Breast epithelium (tissue), 4 donors: ENCODE results near the gene ITPR1. TPM values are rescaled to one million over a fixed set of nuclear protein-coding genes. Genes with fewer than 3 reads are reported as not detected.

Source experiments
- DNase-seq, 2 donors: peaks; one replicate each; pipeline ENCODE4 v3.0.0-alpha.2; 2019; ENCODE audit warnings: low spot score in 2 of 2
- H3K27ac ChIP-seq, 2 donors: fragments of 200-600 bp; sonication (generic) in 1 of 2; one replicate each; pipeline ENCODE4 v1.5.1; 2016 to 2019; ENCODE audit warnings: mild to moderate bottlenecking in 1 of 2
- H3K27me3 ChIP-seq, 2 donors: fragments of 200-600 bp; sonication (generic) in 1 of 2; one replicate each; pipeline versions ENCODE4 v1.5.1 to v1.6.0; 2017 to 2019; ENCODE audit warnings: control low read depth in 1 of 2, mild to moderate bottlenecking in 1 of 2
- H3K36me3 ChIP-seq: fragments of 200-600 bp; one replicate; pipeline ENCODE4 v1.5.1; 2019
- H3K4me1 ChIP-seq, 2 donors: fragments of 200-600 bp; sonication (generic); one replicate each; pipeline ENCODE4 v1.5.1; 2016 to 2019; ENCODE audit warnings: control low read depth in 1 of 2
- H3K4me3 ChIP-seq, 3 donors: fragments of 200-600 bp; sonication (generic); 1 replicate in 2 of 3; 2 replicates in 1 of 3; pipeline ENCODE4 v1.5.1; 2016 to 2019; ENCODE audit warnings: mild to moderate bottlenecking in 3 of 3, moderate library complexity in 2 of 3
- H3K9me3 ChIP-seq, 2 donors: fragments of 200-600 bp; sonication (generic) in 1 of 2; one replicate each; pipeline ENCODE4 v1.5.1; 2016 to 2019; ENCODE audit warnings: control low read depth in 1 of 2
- POLR2A ChIP-seq: fragments of 450-650 bp; IDR thresholded peaks from one replicate; pipeline ENCODE4 v1.6.1; 2016; ENCODE audit warnings: antibody characterized with exemption, mild to moderate bottlenecking, moderate library complexity
- POLR2AphosphoS5 ChIP-seq, 3 donors: sonication (generic); formaldehyde crosslinking; IDR thresholded peaks; one replicate each; pipeline ENCODE4 v1.6.1; 2017; ENCODE audit warnings: antibody characterized with exemption in 3 of 3
- intact Hi-C: fragments of 100-400 bp; cut with DNase I; formaldehyde crosslinking; loops from one replicate; pipeline ENCODE4 v1.15.1; 2023; ENCODE audit warnings: low total_unique reads
- total RNA-seq, 3 donors: library from RNA; depleted of rRNA; stranded (reverse); fragments of >200 nt; gene quantifications; one replicate each; pipeline ENCODE4 v1.1.0, GENCODE V29; 2016
- TF ChIP-seq, protein P1 (sequence below), 3 donors: fragments of 450-650 bp; IDR thresholded peaks; one replicate each; pipeline ENCODE4 v1.5.1; 2016 to 2017; ENCODE audit warnings: antibody characterized with exemption in 3 of 3, mild to moderate bottlenecking in 3 of 3, moderate library complexity in 3 of 3

ITPR1 gene
- total RNA-seq, 3 donors from 2014 or later = 53.8 to 227 (median 174) TPM

DNA sequence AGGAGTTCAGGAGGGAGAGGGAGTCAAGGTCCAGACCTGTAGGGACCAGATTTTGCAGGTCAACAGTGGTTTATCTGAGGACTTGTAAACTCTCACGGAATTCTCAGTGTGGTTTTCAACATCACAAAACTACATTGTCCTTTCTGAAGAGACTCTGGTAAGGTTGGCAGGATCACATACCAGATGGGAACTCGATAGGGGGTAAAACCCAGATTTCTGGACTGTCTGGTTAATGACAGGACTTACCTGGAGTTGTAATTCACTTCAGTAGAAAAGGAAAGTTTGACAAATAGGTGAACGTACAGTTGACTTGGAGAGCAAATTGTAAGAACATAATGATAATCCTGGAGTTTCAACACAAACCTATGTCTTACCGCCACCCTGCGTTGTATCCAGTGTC lies 5.3 kb downstream of the ITPR1 start:
- Histone ChIP-seq H3K9me3 (no peaks in the 10 kb centered on the region), H3K36me3 (no peaks in the 10 kb centered on the region), H3K27ac (no peak overlapping the region), H3K4me1 (no peaks in the 10 kb centered on the region), H3K27me3 (no peaks in the 10 kb centered on the region), H3K4me3 (no peak overlapping the region)
- no peak for DNase-seq
- intact Hi-C loops = no loop called here
- TF ChIP-seq POLR2AphosphoS5 (IDR thresholded peaks at IDR 0.05) = no peak
- TF ChIP-seq, protein P1, sequence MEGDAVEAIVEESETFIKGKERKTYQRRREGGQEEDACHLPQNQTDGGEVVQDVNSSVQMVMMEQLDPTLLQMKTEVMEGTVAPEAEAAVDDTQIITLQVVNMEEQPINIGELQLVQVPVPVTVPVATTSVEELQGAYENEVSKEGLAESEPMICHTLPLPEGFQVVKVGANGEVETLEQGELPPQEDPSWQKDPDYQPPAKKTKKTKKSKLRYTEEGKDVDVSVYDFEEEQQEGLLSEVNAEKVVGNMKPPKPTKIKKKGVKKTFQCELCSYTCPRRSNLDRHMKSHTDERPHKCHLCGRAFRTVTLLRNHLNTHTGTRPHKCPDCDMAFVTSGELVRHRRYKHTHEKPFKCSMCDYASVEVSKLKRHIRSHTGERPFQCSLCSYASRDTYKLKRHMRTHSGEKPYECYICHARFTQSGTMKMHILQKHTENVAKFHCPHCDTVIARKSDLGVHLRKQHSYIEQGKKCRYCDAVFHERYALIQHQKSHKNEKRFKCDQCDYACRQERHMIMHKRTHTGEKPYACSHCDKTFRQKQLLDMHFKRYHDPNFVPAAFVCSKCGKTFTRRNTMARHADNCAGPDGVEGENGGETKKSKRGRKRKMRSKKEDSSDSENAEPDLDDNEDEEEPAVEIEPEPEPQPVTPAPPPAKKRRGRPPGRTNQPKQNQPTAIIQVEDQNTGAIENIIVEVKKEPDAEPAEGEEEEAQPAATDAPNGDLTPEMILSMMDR (IDR thresholded peaks at IDR 0.05) = no peak
- no peak for TF ChIP-seq POLR2A

DNA sequence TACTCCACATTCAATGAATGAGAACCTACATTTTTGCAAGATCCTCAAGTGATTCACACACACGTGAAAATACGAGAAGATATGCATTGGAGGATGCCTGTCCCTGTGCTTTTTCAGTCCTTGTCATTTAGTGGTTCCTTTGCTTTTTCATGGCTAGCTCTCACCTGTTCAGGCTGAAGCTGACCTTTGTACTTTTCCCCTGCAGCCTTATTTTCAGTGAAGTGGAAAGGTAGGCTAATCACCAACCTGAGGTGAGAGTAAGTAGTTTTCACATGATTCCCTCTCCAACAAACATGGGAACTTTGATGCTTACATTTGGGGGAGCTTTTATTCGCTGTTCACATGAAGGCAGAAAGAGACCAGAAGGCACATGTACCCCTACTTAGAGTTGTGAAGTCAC lies 8.3 kb downstream of the ITPR1 start:
- H3K27me3 ChIP-seq = no peaks in the 10 kb centered on the region
- no peak for TF ChIP-seq POLR2AphosphoS5 (IDR thresholded peaks at IDR 0.05)
- TF ChIP-seq POLR2A = no peak
- intact Hi-C loops = loop anchor here (5.0 kb wide), 1 partner anchor 686 kb away; the partner anchor contains the start of gene EDEM1

DNA sequence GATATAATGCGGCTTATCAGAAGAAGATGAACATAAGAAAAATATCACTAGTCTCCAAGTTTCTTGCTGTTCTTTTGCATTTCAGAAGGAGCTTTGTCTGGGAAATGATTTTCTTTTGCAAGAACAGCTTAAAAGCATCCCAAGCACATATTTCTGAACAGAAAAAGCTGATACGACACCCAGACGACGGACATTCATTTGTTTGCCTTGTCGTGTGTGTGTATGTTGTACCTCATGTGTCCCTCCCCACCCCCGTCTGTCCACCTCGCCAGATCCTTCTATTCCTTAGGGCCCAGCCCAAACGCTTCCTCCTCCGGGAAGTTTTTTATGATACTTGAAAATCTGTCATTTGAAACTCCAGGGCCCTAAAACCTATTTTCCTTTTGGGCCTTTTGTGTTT lies 8.8 kb downstream of the ITPR1 start:
- no peak overlapping the region for H3K27ac ChIP-seq
- H3K4me1 ChIP-seq = peaks cover 0 to 4% of the 10 kb centered on the region in 2 donors
- no peak for DNase-seq
- TF ChIP-seq POLR2A = no peak
- TF ChIP-seq, protein P1 (IDR thresholded peaks at IDR 0.05) = no peak
- TF ChIP-seq POLR2AphosphoS5 (IDR thresholded peaks at IDR 0.05) = no peak
- H3K9me3 ChIP-seq = no peaks in the 10 kb centered on the region
- H3K4me3 ChIP-seq = no peak overlapping the region
- no peaks in the 10 kb centered on the region for H3K36me3 ChIP-seq
- intact Hi-C loops = loop anchor here (5.0 kb wide), 1 partner anchor 685 kb away; the partner anchor contains the start of gene EDEM1
- H3K27me3 ChIP-seq = no peaks in the 10 kb centered on the region

More for the DNA sequence above, 8.3 kb downstream of the ITPR1 start:
- no peak overlapping the region for H3K27ac ChIP-seq
- no peaks in the 10 kb centered on the region for H3K9me3 ChIP-seq
- H3K36me3 ChIP-seq = no peaks in the 10 kb centered on the region
- H3K4me3 ChIP-seq = no peak overlapping the region
- H3K4me1 ChIP-seq = peaks cover 0 to 4% of the 10 kb centered on the region in 2 donors
- DNase-seq = no peak

DNA sequence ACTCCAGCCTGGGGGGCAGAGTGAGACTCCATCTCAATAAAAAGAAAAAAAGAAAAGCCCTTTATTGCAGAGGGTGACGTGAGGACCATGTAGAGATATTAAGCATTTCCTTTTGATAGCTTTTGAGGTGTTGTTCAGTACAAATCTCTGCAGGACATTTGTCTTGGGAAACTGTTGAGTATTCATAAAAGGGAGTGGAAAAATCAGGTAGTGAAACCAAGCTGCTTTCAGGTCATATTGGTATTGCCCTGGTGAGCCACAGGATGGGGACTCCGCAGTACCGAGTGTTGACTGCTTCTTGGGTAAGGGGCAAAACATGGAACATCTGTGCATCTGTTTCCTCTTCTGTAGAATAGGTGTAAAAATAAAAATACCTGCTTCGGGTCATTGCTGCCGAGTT lies 9.9 kb downstream of the ITPR1 start:
- Histone ChIP-seq H3K9me3 (no peaks in the 10 kb centered on the region), H3K4me1 (peaks cover 4 to 7% of the 10 kb centered on the region in 2 donors), H3K27me3 (no peaks in the 10 kb centered on the region), H3K4me3 (no peak overlapping the region), H3K36me3 (no peaks in the 10 kb centered on the region), H3K27ac (no peak overlapping the region)
- TF ChIP-seq POLR2AphosphoS5 (IDR thresholded peaks at IDR 0.05) (no peak), POLR2A (no peak)
- TF ChIP-seq, protein P1 (IDR thresholded peaks at IDR 0.05) = no peak
- DNase-seq = no peak
- intact Hi-C loops = loop anchor here (5.0 kb wide), 1 partner anchor 684 kb away; the partner anchor contains the start of gene EDEM1

DNA sequence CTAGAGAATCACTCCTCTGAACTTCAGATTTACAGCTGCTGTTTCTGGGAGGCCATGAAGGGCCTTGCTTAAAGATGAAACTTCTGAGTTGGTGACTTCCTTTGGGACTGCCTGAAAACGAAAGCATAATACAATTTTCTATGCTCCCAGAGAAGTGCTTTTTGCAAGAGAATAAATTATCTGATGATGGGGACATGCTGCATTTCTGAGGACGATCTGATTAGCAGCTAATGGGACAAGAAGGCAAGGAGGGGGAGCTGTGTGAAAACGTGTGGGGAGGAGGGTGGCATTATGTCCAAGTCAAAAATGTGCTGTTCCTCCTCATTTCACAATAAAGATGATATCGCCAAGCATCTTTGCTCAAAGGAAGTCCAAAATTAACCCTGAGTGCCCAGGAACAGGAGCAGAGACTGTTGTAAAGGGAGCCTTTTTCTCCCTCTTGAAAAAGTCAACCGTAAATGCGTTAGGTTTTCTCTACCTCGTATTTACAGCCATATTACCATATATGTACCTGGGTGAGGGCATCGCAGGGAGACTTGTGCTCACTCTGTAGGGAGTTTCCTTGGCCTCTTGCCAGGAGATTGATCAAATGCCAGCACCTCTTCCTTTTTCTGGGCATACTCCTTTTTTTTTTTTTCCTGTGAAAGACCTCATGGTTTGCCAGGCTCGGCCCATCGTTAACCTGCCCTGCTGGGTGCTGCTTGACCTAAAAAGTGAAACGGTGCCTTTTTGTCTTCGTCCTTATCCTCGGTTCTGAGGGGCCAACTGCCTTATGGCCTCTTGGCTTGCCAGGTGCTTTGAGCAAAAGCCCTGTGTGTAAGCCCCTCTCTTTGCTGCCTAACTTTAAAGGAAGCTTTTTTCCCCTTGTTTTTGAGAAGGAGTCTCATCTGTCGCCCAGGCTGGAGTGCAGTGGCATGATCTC lies 11.5 kb downstream of the ITPR1 start:
- Histone ChIP-seq H3K36me3 (no peaks in the 10 kb centered on the region), H3K9me3 (no peaks in the 10 kb centered on the region), H3K27ac (peak overlapping the region; percentile 77 to 88), H3K27me3 (no peaks in the 10 kb centered on the region), H3K4me3 (peak overlapping the region in 2 of 3 donors; percentile 32 to 50), H3K4me1 (peaks cover 4 to 7% of the 10 kb centered on the region in 2 donors)
- DNase-seq = peak in 1 of 2 donors; percentile 54
- TF ChIP-seq POLR2AphosphoS5 (IDR thresholded peaks at IDR 0.05) (no peak), POLR2A (no peak)
- TF ChIP-seq, protein P1 (IDR thresholded peaks at IDR 0.05) = no peak
- intact Hi-C loops = loop anchor here (5.0 kb wide), 1 partner anchor 683 kb away; the partner anchor contains the start of gene EDEM1
